Measurements from ENCODE around the gene PAGR1.

PAGR1 gene

GRCh38 chr16:29858149-29858849 lies 42.3 kb downstream of the PAGR1 start:
- Histone ChIP-seq H3K9ac (ENCODE audit: low read length) (no peak overlapping the region), H3K14ac (ENCODE audit: low read length) (no peak overlapping the region), H3K4me1 (ENCODE audit: control insufficient read depth in 1 of 2, insufficient read depth in 2 of 2, low read length in 2 of 2) (peaks cover 0 to 7% of the 10 kb centered on the region in 2 experiments), H3K23ac (ENCODE audit: low read length) (no peak overlapping the region), H3K4ac (ENCODE audit: low read depth, low read length) (no peak overlapping the region), H4K8ac (ENCODE audit: low read depth, low read length) (no peak overlapping the region), H3K36me3 (ENCODE audit: control insufficient read depth in 1 of 2, insufficient read depth in 2 of 2, low read length in 2 of 2) (peaks cover 21 to 25% of the 10 kb centered on the region in 2 experiments), H2BK12ac (ENCODE audit: low read length) (no peak overlapping the region), H3K79me1 (ENCODE audit: low read length) (peaks cover 5% of the 10 kb centered on the region), H3K79me2 (ENCODE audit: control insufficient read depth, insufficient read depth, low read length, poor library complexity) (peaks cover 4% of the 10 kb centered on the region), H4K91ac (ENCODE audit: low read depth, low read length) (no peak overlapping the region), H2AK5ac (ENCODE audit: low read length) (no peak overlapping the region), H2AFZ (ENCODE audit: insufficient read depth, low read length, poor library complexity) (no peak overlapping the region), H2BK5ac (ENCODE audit: low read depth, low read length, poor library complexity) (no peak overlapping the region), H3K9me3 (ENCODE audit: insufficient read depth, low read depth, low read length) (no peaks in the 10 kb centered on the region), H3K4me2 (ENCODE audit: low read length) (no peak overlapping the region), H3K27me3 (ENCODE audit: insufficient read depth, low read length) (no peaks in the 10 kb centered on the region), H3K4me3 (ENCODE audit: low read depth, low read length) (no peak overlapping the region), H2BK120ac (ENCODE audit: insufficient read depth, low read length, poor library complexity) (no peak overlapping the region), H3K27ac (ENCODE audit: low read depth, low read length) (no peak overlapping the region), H3K18ac (ENCODE audit: low read length) (no peak overlapping the region), H4K12ac (ENCODE audit: low read depth, low read length) (no peak overlapping the region)
- no CpG with 5 or more reads among the region's 10 CpGs for WGBS (ENCODE audit: extremely low coverage, insufficient coverage, insufficient read length)
- DNase-seq, result no peak

- Histone ChIP-seq H3K27me3 (ENCODE audit: insufficient read depth, low read length) (no peaks in the 10 kb centered on the region), H2BK12ac (ENCODE audit: low read length) (no peak overlapping the region), H3K23ac (ENCODE audit: low read length) (no peak overlapping the region), H3K36me3 (ENCODE audit: control insufficient read depth in 1 of 2, insufficient read depth in 2 of 2, low read length in 2 of 2) (peaks cover 21 to 25% of the 10 kb centered on the region in 2 experiments), H3K4me1 (ENCODE audit: control insufficient read depth in 1 of 2, insufficient read depth in 2 of 2, low read length in 2 of 2) (peaks cover 0 to 10% of the 10 kb centered on the region in 2 experiments), H3K4me3 (ENCODE audit: low read depth, low read length) (no peak overlapping the region), H4K8ac (ENCODE audit: low read depth, low read length) (no peak overlapping the region), H3K9ac (ENCODE audit: low read length) (no peak overlapping the region), H3K4me2 (ENCODE audit: low read length) (no peak overlapping the region), H3K79me1 (ENCODE audit: low read length) (peaks cover 5% of the 10 kb centered on the region), H3K14ac (ENCODE audit: low read length) (no peak overlapping the region), H2AK5ac (ENCODE audit: low read length) (no peak overlapping the region), H3K18ac (ENCODE audit: low read length) (no peak overlapping the region), H2BK120ac (ENCODE audit: insufficient read depth, low read length, poor library complexity) (no peak overlapping the region), H3K4ac (ENCODE audit: low read depth, low read length) (no peak overlapping the region), H3K79me2 (ENCODE audit: control insufficient read depth, insufficient read depth, low read length, poor library complexity) (peaks cover 4% of the 10 kb centered on the region), H3K27ac (ENCODE audit: low read depth, low read length) (no peak overlapping the region), H2BK5ac (ENCODE audit: low read depth, low read length, poor library complexity) (no peak overlapping the region), H4K91ac (ENCODE audit: low read depth, low read length) (no peak overlapping the region), H2AFZ (ENCODE audit: insufficient read depth, low read length, poor library complexity) (no peak overlapping the region), H3K9me3 (ENCODE audit: insufficient read depth, low read depth, low read length) (peaks cover 2% of the 10 kb centered on the region), H4K12ac (ENCODE audit: low read depth, low read length) (no peak overlapping the region)
- no peak for DNase-seq
- no CpG with 5 or more reads among the region's 19 CpGs for WGBS (ENCODE audit: extremely low coverage, insufficient coverage, insufficient read length)
Measured at GRCh38 chr16:29858974-29859373, 43.0 kb downstream of the PAGR1 start.

- no peak overlapping the region for H4K91ac ChIP-seq (ENCODE audit: low read depth, low read length)
- no peak for DNase-seq
- no peak overlapping the region for H3K14ac ChIP-seq (ENCODE audit: low read length)
- WGBS (ENCODE audit: extremely low coverage, insufficient coverage, insufficient read length), result no CpG with 5 or more reads among the region's 9 CpGs
- H3K4me2 ChIP-seq (ENCODE audit: low read length), result no peak overlapping the region
- H3K4me3 ChIP-seq (ENCODE audit: low read depth, low read length), result no peak overlapping the region
- peaks cover 3% of the 10 kb centered on the region for H3K9me3 ChIP-seq (ENCODE audit: insufficient read depth, low read depth, low read length)
- H3K79me2 ChIP-seq (ENCODE audit: control insufficient read depth, insufficient read depth, low read length, poor library complexity), result peaks cover 4% of the 10 kb centered on the region
- peaks cover 5% of the 10 kb centered on the region for H3K79me1 ChIP-seq (ENCODE audit: low read length)
- H3K4ac ChIP-seq (ENCODE audit: low read depth, low read length), result no peak overlapping the region
- H3K27ac ChIP-seq (ENCODE audit: low read depth, low read length), result no peak overlapping the region
- H3K27me3 ChIP-seq (ENCODE audit: insufficient read depth, low read length), result no peaks in the 10 kb centered on the region
- no peak overlapping the region for H2AK5ac ChIP-seq (ENCODE audit: low read length)
- H2BK120ac ChIP-seq (ENCODE audit: insufficient read depth, low read length, poor library complexity), result no peak overlapping the region
- peaks cover 21 to 25% of the 10 kb centered on the region in 2 experiments for H3K36me3 ChIP-seq (ENCODE audit: control insufficient read depth in 1 of 2, insufficient read depth in 2 of 2, low read length in 2 of 2)
- H2AFZ ChIP-seq (ENCODE audit: insufficient read depth, low read length, poor library complexity), result no peak overlapping the region
- H3K18ac ChIP-seq (ENCODE audit: low read length), result no peak overlapping the region
- H4K12ac ChIP-seq (ENCODE audit: low read depth, low read length), result no peak overlapping the region
- peak overlapping the region; percentile 11 for H3K9ac ChIP-seq (ENCODE audit: low read length)
- H2BK12ac ChIP-seq (ENCODE audit: low read length), result no peak overlapping the region
- no peak overlapping the region for H4K8ac ChIP-seq (ENCODE audit: low read depth, low read length)
- no peak overlapping the region for H3K23ac ChIP-seq (ENCODE audit: low read length)
- H3K4me1 ChIP-seq (ENCODE audit: control insufficient read depth in 1 of 2, insufficient read depth in 2 of 2, low read length in 2 of 2), result peaks cover 0 to 10% of the 10 kb centered on the region in 2 experiments
- H2BK5ac ChIP-seq (ENCODE audit: low read depth, low read length, poor library complexity), result no peak overlapping the region
Measured at GRCh38 chr16:29860218-29860617, 44.3 kb downstream of the PAGR1 start.

- H3K4me1 ChIP-seq (ENCODE audit: control insufficient read depth in 1 of 2, insufficient read depth in 2 of 2, low read length in 2 of 2), result peaks cover 0 to 10% of the 10 kb centered on the region in 2 experiments
- no peak overlapping the region for H4K12ac ChIP-seq (ENCODE audit: low read depth, low read length)
- H2BK120ac ChIP-seq (ENCODE audit: insufficient read depth, low read length, poor library complexity), result no peak overlapping the region
Measured at GRCh38 chr16:29862383-29862883, 46.5 kb downstream of the PAGR1 start.

More at GRCh38 chr16:29862383-29862883, 46.5 kb downstream of the PAGR1 start:
- Histone ChIP-seq H2BK5ac (ENCODE audit: low read depth, low read length, poor library complexity) (no peak overlapping the region), H4K8ac (ENCODE audit: low read depth, low read length) (peak overlapping the region; percentile 93), H3K36me3 (ENCODE audit: control insufficient read depth in 1 of 2, insufficient read depth in 2 of 2, low read length in 2 of 2) (peaks cover 21 to 25% of the 10 kb centered on the region in 2 experiments), H3K23ac (ENCODE audit: low read length) (peak overlapping the region; percentile 31), H3K27ac (ENCODE audit: low read depth, low read length) (peak overlapping the region; percentile 63), H3K9me3 (ENCODE audit: insufficient read depth, low read depth, low read length) (peaks cover 3% of the 10 kb centered on the region), H3K4ac (ENCODE audit: low read depth, low read length) (peak overlapping the region; percentile 37), H3K14ac (ENCODE audit: low read length) (peak overlapping the region; percentile 28), H3K79me2 (ENCODE audit: control insufficient read depth, insufficient read depth, low read length, poor library complexity) (peaks cover 4% of the 10 kb centered on the region), H3K4me2 (ENCODE audit: low read length) (peak overlapping the region; percentile 89), H4K91ac (ENCODE audit: low read depth, low read length) (peak overlapping the region; percentile 76), H3K18ac (ENCODE audit: low read length) (peak overlapping the region; percentile 44), H3K27me3 (ENCODE audit: insufficient read depth, low read length) (no peaks in the 10 kb centered on the region), H3K4me3 (ENCODE audit: low read depth, low read length) (peak overlapping the region; percentile 97), H3K9ac (ENCODE audit: low read length) (peak overlapping the region; percentile 77), H2BK12ac (ENCODE audit: low read length) (no peak overlapping the region), H3K79me1 (ENCODE audit: low read length) (peaks cover 5% of the 10 kb centered on the region), H2AFZ (ENCODE audit: insufficient read depth, low read length, poor library complexity) (peak overlapping the region; percentile 42), H2AK5ac (ENCODE audit: low read length) (no peak overlapping the region)
- DNase-seq, result peak; percentile 20 to 49
- no CpG with 5 or more reads among the region's 27 CpGs for WGBS (ENCODE audit: extremely low coverage, insufficient coverage, insufficient read length)

Data from trophoblast cell (in vitro differentiated cells and primary cell).